C4-2B (cell line): Measurements from ENCODE around the gene CALCOCO2.

Experiments
- CTCF ChIP-seq: fragments of 450-650 bp; conservative IDR thresholded peaks from 2 replicates; pipeline ENCODE4 v1.5.1; 2017; ENCODE audit warnings: mild to moderate bottlenecking
- ZFX ChIP-seq: fragments of 450-650 bp; IDR thresholded peaks from 2 replicates; pipeline ENCODE4 v1.6.1; 2017

DNA sequence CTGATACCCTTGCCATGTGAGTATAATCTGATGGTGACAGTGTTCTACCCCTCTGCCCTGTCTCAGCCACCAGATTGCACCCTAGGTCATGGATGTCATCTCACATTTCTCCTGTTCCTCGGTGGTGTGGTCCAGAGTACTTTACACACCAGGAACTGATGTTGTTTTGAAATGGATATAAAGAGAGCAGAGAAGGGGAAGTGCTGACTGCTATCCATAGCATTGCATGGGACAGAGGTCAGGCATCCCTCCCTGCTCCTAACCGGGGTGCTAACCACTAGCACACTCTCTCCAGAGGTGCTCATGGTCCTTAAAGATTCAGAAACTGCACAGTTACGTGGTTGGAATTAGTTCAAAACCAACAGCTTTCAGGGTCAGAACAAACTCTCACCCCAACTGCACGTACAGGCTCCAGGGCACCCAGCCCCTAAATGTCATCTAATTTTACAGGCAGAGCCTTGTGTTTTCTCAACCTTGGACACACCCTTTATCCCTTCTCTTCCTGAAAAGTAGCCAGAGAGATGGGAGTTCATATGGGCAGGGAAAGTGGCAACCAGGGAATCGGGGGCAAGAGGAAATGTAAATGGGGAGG, 30.1 kb upstream of the CALCOCO2 start:
- TF ChIP-seq CTCF (no peak), ZFX (no peak)
